Forelimb muscle (tissue), 1 donor: ENCODE data around the gene CCDC51. TPM values are rescaled to one million over a fixed set of nuclear protein-coding genes. Genes with fewer than 3 reads are reported as not detected.

Experiments
- DNase-seq: peaks from one replicate; pipeline ENCODE4 v3.0.0-alpha.2; 2013; ENCODE audit warnings: low read depth
- polyA plus RNA-seq: library from polyadenylated mRNA; unstranded; fragments of 120-200 nt; gene quantifications from one replicate; pipeline ENCODE4 v1.2.1, GENCODE V29; 2013; ENCODE audit not compliant: insufficient read length

The CCDC51 gene
- polyA plus RNA-seq, 1 donor = 11.0 TPM

DNA sequence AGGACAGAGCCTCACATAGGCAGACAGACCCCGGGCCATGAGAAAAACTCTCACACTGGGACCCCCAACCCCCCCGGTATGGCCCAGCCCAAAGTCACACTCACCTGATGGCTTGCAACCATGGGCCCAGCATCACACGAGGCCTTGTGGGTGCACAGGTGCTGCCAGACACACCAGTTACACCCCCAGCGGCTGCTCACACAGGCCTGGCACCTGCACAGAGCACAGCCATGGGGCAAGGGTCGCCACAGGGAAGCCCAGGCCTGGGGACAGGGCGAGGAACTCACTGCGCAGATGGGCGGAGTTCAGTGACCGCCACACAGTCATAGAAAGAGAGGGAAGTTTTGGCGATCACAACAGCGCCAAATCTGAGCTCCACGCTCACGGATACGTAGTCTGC lies 19.4 kb downstream of the CCDC51 start:
- no peak for DNase-seq

GRCh38 chr3:48419597-48419996 lies 20.3 kb downstream of the CCDC51 start:
- DNase-seq = no peak

GRCh38 chr3:48419149-48419548 lies 20.8 kb downstream of the CCDC51 start:
- no peak for DNase-seq

GRCh38 chr3:48418651-48419050 lies 21.3 kb downstream of the CCDC51 start:
- DNase-seq = no peak

- no peak for DNase-seq
These were observed 21.8 kb downstream of the CCDC51 start for GRCh38 chr3:48418140-48418539.

GRCh38 chr3:48417529-48418108 lies 22.3 kb downstream of the CCDC51 start:
- no peak for DNase-seq

GRCh38 chr3:48416546-48416945 lies 23.4 kb downstream of the CCDC51 start:
- no peak for DNase-seq

GRCh38 chr3:48416091-48416505 lies 23.8 kb downstream of the CCDC51 start:
- no peak for DNase-seq

DNA sequence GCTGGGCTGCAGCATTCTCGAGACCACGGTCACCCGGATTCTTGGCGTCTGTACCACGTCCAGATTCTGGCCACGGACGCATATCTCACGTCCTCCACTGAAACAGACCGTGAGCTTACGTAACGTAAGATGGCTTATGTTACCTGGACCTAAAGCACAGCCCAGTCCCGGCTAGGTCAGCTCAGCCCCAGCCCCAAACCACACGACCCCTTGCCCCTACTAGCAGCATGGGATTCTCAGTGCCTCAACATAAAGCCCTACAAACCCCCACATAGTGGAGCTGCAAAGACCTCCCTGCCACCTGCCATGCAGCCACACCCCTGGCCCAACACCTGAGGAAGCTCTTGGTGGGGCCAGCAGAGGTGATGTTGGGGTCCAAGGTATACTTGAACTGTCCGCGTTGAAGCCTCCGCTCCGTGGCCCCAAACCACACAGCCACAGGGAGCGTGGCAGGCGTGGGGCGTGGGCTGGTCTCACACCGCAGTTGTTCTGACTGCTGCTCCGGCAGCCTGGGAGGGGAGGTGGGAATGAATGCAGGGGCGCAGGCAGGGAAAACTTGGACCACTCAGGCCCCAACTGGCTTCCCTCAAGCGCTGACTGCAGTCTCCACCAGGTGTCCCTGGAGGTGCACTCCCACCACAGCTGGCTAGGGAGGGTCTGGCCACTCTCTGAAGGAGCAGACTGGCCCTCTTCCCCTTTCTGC lies 24.5 kb downstream of the CCDC51 start:
- no peak for DNase-seq

DNA sequence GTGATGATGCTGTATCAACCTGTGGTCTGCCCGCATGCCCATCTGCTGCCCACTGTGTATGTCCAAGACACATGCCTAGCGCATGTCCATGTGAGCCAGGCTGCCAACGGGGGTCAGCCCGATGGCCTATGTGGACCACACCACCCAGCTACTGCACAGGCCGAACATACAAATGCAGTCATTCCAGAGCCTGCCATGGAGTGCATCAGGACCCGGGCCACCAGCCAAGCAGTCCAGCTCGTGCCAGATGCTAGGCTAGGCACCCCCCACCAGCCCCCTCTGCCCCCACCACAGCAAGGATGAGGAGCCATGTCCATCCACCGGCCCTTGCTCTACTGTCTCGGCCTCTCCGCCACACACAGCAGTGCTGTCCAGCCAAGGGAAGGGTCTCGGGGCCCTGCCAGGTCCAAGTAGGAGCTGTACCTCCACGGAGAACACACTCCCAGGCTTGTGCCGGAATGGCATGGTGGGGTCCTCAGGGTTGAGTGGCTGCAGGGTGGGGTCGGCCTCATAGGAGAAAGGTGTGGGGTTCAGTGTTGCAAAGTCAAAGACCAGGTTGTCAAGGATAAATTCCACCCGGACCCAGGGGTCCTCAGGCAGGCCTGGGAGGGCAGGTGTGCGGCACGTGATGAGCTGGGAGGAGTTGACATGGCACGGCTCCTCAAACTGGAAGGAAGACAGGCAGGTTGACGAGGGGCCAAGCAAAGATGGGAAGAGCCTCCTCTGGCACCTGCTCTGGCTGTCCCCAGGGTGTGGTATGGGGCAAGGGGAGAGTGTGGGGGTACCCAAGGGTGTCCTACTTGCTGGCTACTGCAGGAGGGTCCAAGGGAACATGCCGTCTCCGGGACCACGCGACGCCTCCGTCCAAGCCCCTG lies 25.3 kb downstream of the CCDC51 start:
- DNase-seq = no peak

- DNase-seq = no peak
These were observed 26.3 kb downstream of the CCDC51 start for GRCh38 chr3:48413611-48414010.

DNA sequence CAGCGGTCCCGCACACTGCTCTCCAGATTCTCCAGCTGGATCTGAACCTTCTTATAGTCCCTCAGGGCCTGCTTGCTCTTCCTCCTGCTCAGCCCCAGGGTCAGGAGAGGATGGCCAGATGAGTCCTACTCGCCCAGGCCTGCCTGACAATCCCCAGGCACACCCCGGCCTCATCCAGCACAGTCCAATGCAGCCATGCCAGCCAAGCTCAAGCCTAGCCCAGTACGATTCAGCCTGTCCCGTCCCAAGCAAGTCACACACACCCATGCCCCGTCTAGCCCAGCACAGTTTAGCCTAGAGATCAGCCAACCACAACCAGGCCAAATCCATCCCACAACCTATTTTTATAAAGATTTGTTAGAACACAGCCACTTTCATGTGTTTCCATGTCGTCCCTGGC lies 26.8 kb downstream of the CCDC51 start:
- DNase-seq = no peak

GRCh38 chr3:48412375-48413001 lies 27.4 kb downstream of the CCDC51 start:
- DNase-seq = no peak

DNA sequence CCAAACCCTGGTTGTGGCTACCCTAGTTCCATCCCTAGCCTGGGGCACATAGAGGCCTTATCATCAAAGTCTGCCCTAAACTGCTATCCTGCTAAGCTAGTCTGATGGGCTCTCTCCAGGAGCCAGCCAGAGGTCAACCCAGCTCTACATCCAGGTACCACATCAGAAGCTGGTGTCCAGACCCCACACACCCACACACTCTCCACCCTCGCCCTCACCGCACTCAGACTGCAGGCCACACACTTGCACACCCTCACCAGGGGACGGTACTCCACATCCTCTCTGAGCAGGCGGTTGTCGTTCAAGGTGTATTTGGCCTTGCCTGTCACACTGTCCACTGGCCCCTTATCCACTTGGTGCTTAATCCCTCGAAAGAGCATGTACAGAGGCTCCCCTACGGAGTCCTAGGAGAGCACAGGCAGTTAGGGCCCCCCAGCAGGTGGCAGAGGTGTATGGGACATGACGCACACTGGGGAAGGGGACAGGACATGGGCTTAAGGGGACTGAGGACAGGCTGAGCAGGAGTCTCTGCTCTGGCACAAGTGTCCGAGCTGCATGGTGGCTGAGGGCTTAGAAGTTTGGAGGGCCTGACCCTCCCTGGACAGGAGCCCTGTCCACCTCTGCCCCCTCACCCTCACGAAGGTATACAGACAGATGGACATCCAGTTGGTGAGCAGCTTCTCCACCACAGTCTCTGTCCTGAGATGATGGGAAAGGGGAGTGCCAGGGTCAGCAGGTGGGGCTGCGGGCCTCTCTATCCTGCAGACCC lies 28.1 kb downstream of the CCDC51 start:
- no peak for DNase-seq

DNA sequence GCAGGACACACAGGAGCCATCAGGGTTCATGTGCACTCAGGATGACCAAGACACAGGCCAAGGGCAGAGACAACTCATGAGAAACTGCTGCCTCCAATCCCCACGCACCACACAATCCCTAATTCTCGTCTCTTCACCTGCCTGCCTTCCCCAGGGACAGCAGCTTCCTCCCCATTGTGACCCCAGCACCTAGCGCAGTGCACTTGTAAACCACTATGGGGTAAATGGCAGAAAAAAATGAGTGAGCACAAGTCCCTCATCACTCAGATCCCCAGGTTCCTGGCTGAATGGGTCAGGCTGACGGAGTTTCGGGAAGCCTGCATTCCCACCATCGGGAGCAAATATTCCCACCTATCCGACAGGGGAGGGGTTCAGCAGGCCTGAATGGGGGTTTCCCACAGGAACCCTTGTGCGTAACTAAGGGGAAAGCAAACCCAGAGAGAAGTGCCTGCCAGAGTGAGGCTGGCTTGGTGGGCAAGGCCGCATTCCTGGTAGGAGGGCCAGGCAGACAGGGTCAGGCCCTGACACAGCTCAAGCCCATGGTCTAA lies 28.8 kb downstream of the CCDC51 start:
- no peak for DNase-seq

GRCh38 chr3:48410205-48411040 lies 29.5 kb downstream of the CCDC51 start:
- no peak for DNase-seq

GRCh38 chr3:48409291-48410201 lies 30.4 kb downstream of the CCDC51 start:
- DNase-seq = no peak

DNA sequence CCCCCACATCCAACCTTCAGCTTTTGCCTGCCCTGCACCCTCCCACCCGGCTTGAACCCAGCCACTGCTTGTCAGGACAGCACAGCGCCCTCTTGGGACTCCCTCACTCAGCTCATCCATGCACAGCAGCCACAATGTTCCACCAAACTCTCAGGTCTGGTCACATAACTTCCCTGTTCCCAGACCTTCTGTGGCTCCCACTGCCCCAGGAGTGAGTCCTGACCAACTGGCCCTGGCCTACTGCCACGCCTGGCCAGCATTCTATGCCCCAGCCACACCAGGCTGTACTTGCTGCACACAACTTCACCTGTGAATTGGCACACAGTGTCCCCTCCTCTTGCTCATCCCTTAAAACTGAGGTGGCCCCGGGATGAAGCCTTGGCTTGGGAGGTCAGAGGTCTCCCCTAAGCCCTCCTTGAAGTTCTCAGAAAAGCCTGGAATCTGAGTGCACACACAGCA lies 31.1 kb downstream of the CCDC51 start:
- no peak for DNase-seq

DNA sequence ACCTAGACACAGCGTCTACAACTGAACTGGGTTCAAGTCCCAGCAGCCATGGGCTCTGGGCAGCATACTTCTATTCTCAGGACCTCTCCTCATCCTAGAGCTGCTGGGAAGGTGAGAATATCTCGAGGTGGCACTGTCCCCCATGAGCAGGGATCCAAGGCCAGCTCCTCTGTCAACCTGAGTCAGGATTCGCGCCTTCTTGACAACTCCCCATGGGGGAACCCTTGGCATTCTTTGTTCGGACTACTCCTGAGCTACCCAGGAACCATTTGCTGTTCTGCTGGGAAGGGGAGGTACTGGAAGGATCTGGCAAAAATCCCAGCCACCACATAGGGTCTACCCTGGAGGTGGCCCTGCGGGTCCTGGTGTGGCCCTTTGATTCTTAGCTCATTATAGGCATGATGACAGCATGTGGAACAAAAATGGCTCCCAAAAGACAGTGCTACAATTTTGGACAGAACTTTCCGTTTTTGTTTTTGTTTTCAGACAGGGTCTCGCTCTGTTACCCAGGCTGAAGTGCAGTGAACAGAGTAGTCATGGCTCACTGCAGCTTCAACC lies 32.3 kb downstream of the CCDC51 start:
- no peak for DNase-seq
